IMR-90 (cell line): ENCODE results near the gene ARHGEF10L. TPM values are rescaled to one million over a fixed set of nuclear protein-coding genes. Genes with fewer than 3 reads are reported as not detected.

Source experiments
- ATAC-seq: fragments of 200-7000 bp; cut with Tn5 transposase; 2 replicates; pipeline ENCODE4 v1.9.1; 2020; ENCODE audit warnings: low read depth, mild to moderate bottlenecking, moderate library complexity
- BruUV-seq: library from RNA; stranded (reverse); fragments of 400-500 nt; replicated peaks from 2 replicates; lab custom pipeline; 2021; lab: Mats Ljungman, UMichigan
- CTCF ChIA-PET: fragments of 300-600 bp; formaldehyde crosslinking; extraction: SDS; loops from one replicate; lab custom pipeline; 2021; ENCODE audit warnings: antibody characterized with exemption; lab: Yijun Ruan, JAX
- POLR2A ChIA-PET: fragments of 300-600 bp; sonication (Branson Sonifier 250); formaldehyde crosslinking; loops from one replicate; lab custom pipeline; 2022; ENCODE audit warnings: antibody characterized with exemption; ENCODE audit not compliant: unreplicated experiment; lab: Charles Lee
- DNase-seq: peaks from one replicate; pipeline ENCODE4 v3.0.0; 2013
- H2AFZ ChIP-seq: replicated peaks from 2 replicates; pipeline ENCODE3; 2013; ENCODE audit warnings: low read length, mild to moderate bottlenecking; ENCODE audit not compliant: poor library complexity
- H2AK5ac ChIP-seq: 2 replicates; pipeline ENCODE4 v1.6.1; 2013; ENCODE audit warnings: low read depth, low read length, inconsistent platforms
- H2AK9ac ChIP-seq: replicated peaks from 2 replicates; pipeline ENCODE3; 2013; ENCODE audit warnings: mild to moderate bottlenecking, low read depth, low read length, moderate library complexity; ENCODE audit not compliant: poor library complexity
- H2BK120ac ChIP-seq: 2 replicates; pipeline ENCODE4 v1.6.1; 2013; ENCODE audit warnings: low read depth, low read length, inconsistent platforms
- H2BK15ac ChIP-seq: 3 replicates; pipeline ENCODE4 v1.6.1; 2013; ENCODE audit warnings: low read depth, low read length, inconsistent platforms
- H2BK20ac ChIP-seq: 2 replicates; pipeline ENCODE4 v1.6.1; 2013; ENCODE audit warnings: low read depth, mild to moderate bottlenecking, inconsistent platforms, low read length, moderate library complexity
- H2BK5ac ChIP-seq: 2 replicates; pipeline ENCODE4 v1.6.1; 2013; ENCODE audit warnings: mild to moderate bottlenecking, low read depth, low read length, inconsistent platforms; ENCODE audit not compliant: poor library complexity, severe bottlenecking
- H3K14ac ChIP-seq: replicated peaks from 2 replicates; pipeline ENCODE4 v1.6.1; 2013; ENCODE audit warnings: low read depth, low read length, inconsistent platforms
- H3K18ac ChIP-seq: 2 replicates; pipeline ENCODE4 v1.6.1; 2013; ENCODE audit warnings: low read depth, low read length, control low read depth
- H3K23ac ChIP-seq: 2 replicates; pipeline ENCODE4 v1.6.1; 2013; ENCODE audit warnings: low read depth, low read length, inconsistent platforms
- H3K27ac ChIP-seq: 2 replicates; pipeline ENCODE4 v1.5.1; 2013; ENCODE audit warnings: mild to moderate bottlenecking, control low read depth, low read length; ENCODE audit not compliant: insufficient read depth
- H3K27me3 ChIP-seq: 2 replicates; pipeline ENCODE4 v1.6.1; 2013; ENCODE audit warnings: low read length; ENCODE audit not compliant: control insufficient read depth, insufficient read depth
- H3K36me3 ChIP-seq: 2 replicates; pipeline ENCODE4 v1.6.1; 2013; ENCODE audit warnings: low read length, mixed read lengths; ENCODE audit not compliant: control insufficient read depth, insufficient read depth
- H3K4ac ChIP-seq: 2 replicates; pipeline ENCODE4 v1.6.1; 2013; ENCODE audit warnings: low read depth, low read length, inconsistent platforms
- H3K4me1 ChIP-seq: 2 replicates; pipeline ENCODE4 v1.6.1; 2013; ENCODE audit warnings: low read length, mixed read lengths; ENCODE audit not compliant: control insufficient read depth, insufficient read depth
- H3K4me2 ChIP-seq: 2 replicates; pipeline ENCODE4 v1.6.1; 2013; ENCODE audit warnings: low read depth, mild to moderate bottlenecking, control low read depth, low read length, moderate library complexity
- H3K4me3 ChIP-seq: 2 replicates; pipeline ENCODE4 v1.5.1; 2013; ENCODE audit warnings: low read depth, mild to moderate bottlenecking, control low read depth, low read length, moderate library complexity; ENCODE audit not compliant: insufficient read depth
- H3K56ac ChIP-seq: 2 replicates; pipeline ENCODE4 v1.6.1; 2013; ENCODE audit warnings: low read length, inconsistent platforms; ENCODE audit not compliant: insufficient read depth; ENCODE audit errors: extremely low read depth
- H3K79me1 ChIP-seq, 2 experiments: 2 replicates each; pipeline ENCODE4 v1.6.1; 2013; ENCODE audit warnings: low read length in 2 of 2, inconsistent platforms in 1 of 2, low read depth in 1 of 2
- H3K9ac ChIP-seq: 2 replicates; pipeline ENCODE4 v1.6.1; 2013; ENCODE audit warnings: low read depth, low read length, control low read depth
- H3K9me1 ChIP-seq: 2 replicates; pipeline ENCODE4 v1.6.1; 2013; ENCODE audit warnings: low read length, inconsistent platforms; ENCODE audit not compliant: insufficient read depth
- H3K9me3 ChIP-seq: 2 replicates; pipeline ENCODE4 v1.6.1; 2013; ENCODE audit warnings: low read length; ENCODE audit not compliant: control insufficient read depth, insufficient read depth
- H4K20me1 ChIP-seq: 2 replicates; pipeline ENCODE4 v1.6.1; 2013; ENCODE audit warnings: low read length, inconsistent platforms; ENCODE audit not compliant: insufficient read depth
- H4K5ac ChIP-seq: 2 replicates; pipeline ENCODE4 v1.6.1; 2013; ENCODE audit warnings: mild to moderate bottlenecking, low read depth, low read length, control low read depth
- H4K8ac ChIP-seq, 2 experiments: 2 replicates each; pipeline ENCODE4 v1.6.1; 2013; ENCODE audit warnings: low read depth in 2 of 2, low read length in 2 of 2, control low read depth in 1 of 2, inconsistent platforms in 1 of 2
- H4K91ac ChIP-seq: 2 replicates; pipeline ENCODE4 v1.6.1; 2013; ENCODE audit warnings: low read depth, low read length, inconsistent platforms; ENCODE audit not compliant: insufficient read depth
- CHD1 ChIP-seq: IDR thresholded peaks from 2 replicates; pipeline ENCODE4 v1.6.1; 2012; ENCODE audit warnings: low read depth, low read length, improper control_type of control experiment
- ELK1 ChIP-seq: fragments of 150-350 bp; IDR thresholded peaks from 2 replicates; pipeline ENCODE4 v1.6.1; 2016; ENCODE audit warnings: low read depth, mild to moderate bottlenecking, low read length, moderate library complexity, borderline replicate concordance
- FOS ChIP-seq: fragments of 150-350 bp; IDR thresholded peaks from 2 replicates; pipeline ENCODE4 v1.6.1; 2016; ENCODE audit warnings: low read depth, low read length
- MAZ ChIP-seq: IDR thresholded peaks from 2 replicates; pipeline ENCODE4 v1.6.1; 2012; ENCODE audit warnings: low read depth, mild to moderate bottlenecking, low read length, improper control_type of control experiment, moderate library complexity, borderline replicate concordance
- NFE2L2 ChIP-seq: fragments of 150-350 bp; IDR thresholded peaks from 2 replicates; pipeline ENCODE4 v1.6.1; 2016; ENCODE audit warnings: low read depth, mild to moderate bottlenecking, low read length
- POLR2A ChIP-seq: IDR thresholded peaks from 2 replicates; pipeline ENCODE4 v1.6.1; 2012; ENCODE audit warnings: mild to moderate bottlenecking, low read depth, low read length
- RAD21 ChIP-seq: IDR thresholded peaks from 2 replicates; pipeline ENCODE4 v1.6.1; 2012; ENCODE audit warnings: low read length, improper control_type of control experiment
- SMC3 ChIP-seq: fragments of 150-350 bp; IDR thresholded peaks from 2 replicates; pipeline ENCODE4 v1.6.1; 2016; ENCODE audit warnings: low read depth, mild to moderate bottlenecking, antibody characterized with exemption, low read length, moderate library complexity
- WGBS, 2 experiments: methylation state at CpG; one replicate each; pipeline versions ENCODE4 v1.1.5 to v1.1.7; 2013; ENCODE audit warnings: missing lambda C conversion rate in 2 of 2; ENCODE audit not compliant: insufficient read length in 1 of 2; ENCODE audit errors: extremely low coverage in 2 of 2; 5-methylcytosine and 5-hydroxymethylcytosine counted together
- dilution Hi-C: fragments of 300-500 bp; cut with HindIII; formaldehyde crosslinking; loops from one replicate; pipeline ENCODE4 v1.14.3; 2018; ENCODE audit warnings: low sequenced_read_pairs; ENCODE audit not compliant: unreplicated experiment
- in situ Hi-C: fragments of 300-500 bp; cut with MboI; formaldehyde crosslinking; loops from 3 replicates; pipeline ENCODE4 v1.14.3; 2019; ENCODE audit warnings: low sequenced_read_pairs, inconsistent platforms, mixed read lengths
- intact Hi-C: fragments of 100-400 bp; cut with micrococcal nuclease; formaldehyde crosslinking; loops from 2 replicates; pipeline ENCODE4 v1.10.0; 2022
- polyA plus RNA-seq, 3 experiments: library from polyadenylated mRNA; depleted of rRNA; stranded (reverse); fragments of >200 nt; gene quantifications; 2 replicates each; pipeline ENCODE4 v1.2.3, GENCODE V29; 2012; ENCODE audit warnings: low replicate concordance in 1 of 3
- total RNA-seq: library from RNA; depleted of rRNA; stranded (reverse); fragments of >200 nt; gene quantifications from 2 replicates; pipeline ENCODE4 v1.2.3, GENCODE V29; 2012

Gene ARHGEF10L
- total and polyA plus RNA-seq, 2 of the 4 experiments (the other 2 are of a cell fraction), result 4.8 to 12.4 TPM

DNA sequence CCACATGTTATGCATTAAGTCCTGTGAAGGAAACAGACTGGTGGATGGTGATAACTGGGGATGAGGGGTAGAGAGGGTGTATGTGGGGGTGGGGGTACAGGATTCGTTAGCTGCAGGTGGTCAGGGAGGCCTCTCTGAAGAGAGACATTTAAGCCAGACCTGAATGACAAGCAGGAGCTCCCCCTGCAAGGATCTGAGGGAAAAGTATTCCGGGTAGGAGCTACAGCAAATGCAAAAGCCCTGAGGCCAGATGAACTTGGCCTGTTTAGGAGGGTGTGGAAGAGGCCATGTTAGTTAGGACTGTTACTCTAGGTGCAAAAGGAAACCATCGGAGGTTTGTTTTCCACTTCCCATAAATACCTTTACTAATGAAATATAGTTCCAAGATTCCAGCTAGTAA lies 9.9 kb downstream of the ARHGEF10L start:
- Histone ChIP-seq H3K56ac (no peak overlapping the region), H3K9me3 (no peaks in the 10 kb centered on the region), H3K79me1 (peaks cover 33 to 85% of the 10 kb centered on the region in 2 experiments), H3K27me3 (no peaks in the 10 kb centered on the region), H4K91ac (no peak overlapping the region), H2BK15ac (no peak overlapping the region), H3K27ac (no peak overlapping the region), H4K5ac (no peak overlapping the region), H3K14ac (no peak overlapping the region), H2BK5ac (no peak overlapping the region), H2BK20ac (no peak overlapping the region), H3K23ac (no peak overlapping the region), H3K18ac (no peak overlapping the region), H2AFZ (no peak overlapping the region), H3K4me3 (no peak overlapping the region), H3K9me1 (peaks cover 30% of the 10 kb centered on the region), H3K36me3 (no peaks in the 10 kb centered on the region), H3K4me1 (peaks cover 27% of the 10 kb centered on the region), H4K20me1 (peaks cover 21% of the 10 kb centered on the region), H3K9ac (no peak overlapping the region), H2BK120ac (no peak overlapping the region), H2AK5ac (no peak overlapping the region), H3K4me2 (no peak overlapping the region), H4K8ac (no peak overlapping the region), H3K4ac (no peak overlapping the region), H2AK9ac (no peak overlapping the region)
- no peak for TF ChIP-seq NFE2L2
- no peak for TF ChIP-seq ELK1
- no peak for TF ChIP-seq MAZ
- no peak for TF ChIP-seq RAD21
- TF ChIP-seq CHD1, result no peak
- TF ChIP-seq SMC3, result no peak
- TF ChIP-seq FOS, result no peak
- TF ChIP-seq POLR2A, result no peak
- no peak for DNase-seq
- WGBS, 2 experiments, result 75% methylated on average over 1 of the region's 3 CpGs; no CpG with 5 or more reads in 1 of the 2 experiments
- no peak for ATAC-seq
- in situ Hi-C loops (no loop called here), dilution Hi-C loops (no loop called here), intact Hi-C loops (no loop called here)
- POLR2A ChIA-PET, result no interaction called here
- CTCF ChIA-PET, result interaction anchor here (1.0 kb wide), 1 partner anchor 58 kb away, joined by 3 read pairs; no protein-coding TSS in a partner anchor
- no TSS peak for BruUV-seq
